GM10847 (cell line): ENCODE results near the gene SPO11.
A peak's percentile ranks its signal among the peaks of the same experiment; 100 is the strongest.

Source experiments
- POLR2A ChIP-seq: IDR thresholded peaks from 2 replicates; pipeline ENCODE4 v1.6.1; 2011; ENCODE audit not compliant: insufficient read length; ENCODE audit errors: extremely low read depth

Gene SPO11

GRCh38 chr20:57378646-57379262 lies 49.2 kb downstream of the SPO11 start:
- TF ChIP-seq POLR2A = no peak

GRCh38 chr20:57379263-57379647 lies 49.7 kb downstream of the SPO11 start:
- TF ChIP-seq POLR2A = no peak

- no peak for TF ChIP-seq POLR2A
These were observed 50.6 kb downstream of the SPO11 start for GRCh38 chr20:57380081-57380750.

GRCh38 chr20:57381596-57382503 lies 52.2 kb downstream of the SPO11 start:
- no peak for TF ChIP-seq POLR2A

GRCh38 chr20:57382516-57382915 lies 52.9 kb downstream of the SPO11 start:
- TF ChIP-seq POLR2A = no peak

- no peak for TF ChIP-seq POLR2A
These were observed 54.1 kb downstream of the SPO11 start for GRCh38 chr20:57383447-57384347.

GRCh38 chr20:57384486-57384885 lies 54.9 kb downstream of the SPO11 start:
- TF ChIP-seq POLR2A = no peak

GRCh38 chr20:57384953-57385761 lies 55.6 kb downstream of the SPO11 start:
- no peak for TF ChIP-seq POLR2A

- TF ChIP-seq POLR2A = no peak
These were observed 56.3 kb downstream of the SPO11 start for GRCh38 chr20:57385940-57386339.

GRCh38 chr20:57386762-57387161 lies 57.2 kb downstream of the SPO11 start:
- no peak for TF ChIP-seq POLR2A

- no peak for TF ChIP-seq POLR2A
These were observed 57.9 kb downstream of the SPO11 start for GRCh38 chr20:57387463-57387862.

- no peak for TF ChIP-seq POLR2A
These were observed 58.4 kb downstream of the SPO11 start for GRCh38 chr20:57387945-57388371.

- TF ChIP-seq POLR2A = peak; percentile 30
These were observed 59.5 kb downstream of the SPO11 start for GRCh38 chr20:57388953-57389694.

GRCh38 chr20:57389695-57390603 lies 60.3 kb downstream of the SPO11 start:
- peak; percentile 18 for TF ChIP-seq POLR2A
